GM21360 (cell line): ENCODE measurements around the gene RTP1.
"Not testable (repeated sequence)": the region's sequence is repeated elsewhere in the genome, so short reads cannot be mapped to it uniquely, and the experiment has no call there.

ENCODE experiments used
- ATAC-seq: cut with Tn5 transposase; IDR thresholded peaks from one replicate; pipeline ENCODE4 v1.9.1; 2021; ENCODE audit warnings: mild to moderate bottlenecking, moderate library complexity; ENCODE audit not compliant: unreplicated experiment

RTP1 gene

GRCh38 chr3:187196573-187197334, 532 bp upstream of the RTP1 start:
- no peak for ATAC-seq

- ATAC-seq = no peak
These were observed 1.2 kb downstream of the RTP1 start for GRCh38 chr3:187198490-187198889.

- ATAC-seq = not testable (repeated sequence)
These were observed 2.3 kb downstream of the RTP1 start for GRCh38 chr3:187199463-187200050.

- ATAC-seq = no peak
These were observed 8.4 kb downstream of the RTP1 start for GRCh38 chr3:187205683-187206082.

- ATAC-seq = no peak
These were observed 9.8 kb downstream of the RTP1 start for GRCh38 chr3:187207062-187207461.

- ATAC-seq = no peak
These were observed 10.3 kb downstream of the RTP1 start for GRCh38 chr3:187207624-187208023.

GRCh38 chr3:187208159-187208558, 10.9 kb downstream of the RTP1 start:
- ATAC-seq = no peak

GRCh38 chr3:187209491-187209890, 12.2 kb downstream of the RTP1 start:
- ATAC-seq = no peak

GRCh38 chr3:187210091-187210490, 12.8 kb downstream of the RTP1 start:
- no peak for ATAC-seq

- no peak for ATAC-seq
These were observed 13.4 kb downstream of the RTP1 start for GRCh38 chr3:187210545-187211327.

GRCh38 chr3:187211532-187212195, 14.4 kb downstream of the RTP1 start:
- no peak for ATAC-seq

- no peak for ATAC-seq
These were observed 14.9 kb downstream of the RTP1 start for GRCh38 chr3:187212196-187212545.

- ATAC-seq = no peak
These were observed 15.4 kb downstream of the RTP1 start for GRCh38 chr3:187212705-187213104.

GRCh38 chr3:187213616-187214015, 16.3 kb downstream of the RTP1 start:
- no peak for ATAC-seq

- no peak for ATAC-seq
These were observed 18.2 kb downstream of the RTP1 start for GRCh38 chr3:187215460-187215859.

GRCh38 chr3:187222801-187223200, 25.5 kb downstream of the RTP1 start:
- ATAC-seq = no peak

GRCh38 chr3:187223799-187224198, 26.5 kb downstream of the RTP1 start:
- ATAC-seq = no peak

GRCh38 chr3:187227658-187228258, 30.5 kb downstream of the RTP1 start:
- no peak for ATAC-seq

- ATAC-seq = no peak
These were observed 31.5 kb downstream of the RTP1 start for GRCh38 chr3:187228740-187229139.

GRCh38 chr3:187230011-187230410, 32.7 kb downstream of the RTP1 start:
- no peak for ATAC-seq

GRCh38 chr3:187236962-187237361, 39.7 kb downstream of the RTP1 start:
- no peak for ATAC-seq
